Ascending aorta (tissue), 2 donors: ENCODE data around the gene KCNQ5. TPM values are rescaled to one million over a fixed set of nuclear protein-coding genes. Genes with fewer than 3 reads are reported as not detected.
A peak's percentile ranks its signal among the peaks of the same experiment; 100 is the strongest.

ENCODE experiments used
- DNase-seq, 2 donors: peaks; one replicate each; pipeline ENCODE4 v3.0.0-alpha.2; 2019; ENCODE audit warnings: low spot score in 2 of 2
- H3K27ac ChIP-seq, 2 donors: fragments of 200-600 bp; sonication (generic); one replicate each; pipeline ENCODE4 v1.5.1; 2016 to 2017; ENCODE audit warnings: mild to moderate bottlenecking in 1 of 2
- H3K27me3 ChIP-seq: fragments of 200-600 bp; sonication (generic); one replicate; pipeline ENCODE4 v1.5.1; 2017
- H3K36me3 ChIP-seq, 2 donors: fragments of 200-600 bp; sonication (generic); one replicate each; pipeline ENCODE4 v1.5.1; 2016
- H3K4me1 ChIP-seq, 2 donors: fragments of 200-600 bp; sonication (generic); one replicate each; pipeline ENCODE4 v1.5.1; 2016 to 2017; ENCODE audit warnings: mild to moderate bottlenecking in 1 of 2
- H3K4me3 ChIP-seq, 2 donors: fragments of 200-600 bp; sonication (generic); one replicate each; pipeline ENCODE4 v1.5.1; 2016 to 2017; ENCODE audit warnings: mild to moderate bottlenecking in 1 of 2
- H3K9me3 ChIP-seq, 2 donors: fragments of 200-600 bp; sonication (generic); one replicate each; pipeline ENCODE4 v1.5.1; 2016
- CTCF ChIP-seq, 3 experiments: fragments of 200-600 bp in 2 of 3; fragments of 450-650 bp in 1 of 3; sonication (generic) in 2 of 3; IDR thresholded peaks; one replicate each; pipeline ENCODE4 v1.5.1; 2016 to 2019; ENCODE audit warnings: antibody characterized with exemption in 3 of 3, mild to moderate bottlenecking in 1 of 3, moderate library complexity in 1 of 3
- intact Hi-C: fragments of 100-400 bp; cut with DNase I; formaldehyde crosslinking; loops from one replicate; pipeline ENCODE4 v1.15.1; 2023
- total RNA-seq: library from RNA; depleted of rRNA; stranded (reverse); fragments of >200 nt; gene quantifications from one replicate; pipeline ENCODE4 v1.1.0, GENCODE V29; 2016

KCNQ5 gene
- total RNA-seq, 1 donor from 2014 or later: 4.5 TPM

- H3K27ac ChIP-seq: peak overlapping the region in 1 of 2 donors; percentile 37
- no peak for TF ChIP-seq CTCF (IDR thresholded peaks at IDR 0.05)
- DNase-seq: no peak
- peak overlapping the region in 1 of 2 donors; percentile 47 for H3K4me3 ChIP-seq
- no peaks in the 10 kb centered on the region for H3K36me3 ChIP-seq
- no peaks in the 10 kb centered on the region for H3K27me3 ChIP-seq
- intact Hi-C loops: loop anchor here (5.0 kb wide), 1 partner anchor 102 kb away; no protein-coding TSS in a partner anchor
- no peaks in the 10 kb centered on the region for H3K9me3 ChIP-seq
- peaks cover 0 to 12% of the 10 kb centered on the region in 2 donors for H3K4me1 ChIP-seq
Measured at GRCh38 chr6:72760114-72760793, 138.4 kb downstream of the KCNQ5 start.

GRCh38 chr6:72761761-72762160, 139.9 kb downstream of the KCNQ5 start:
- TF ChIP-seq CTCF (IDR thresholded peaks at IDR 0.05): no peak
- Histone ChIP-seq H3K27ac (no peak overlapping the region), H3K4me3 (no peak overlapping the region)

GRCh38 chr6:72769459-72770125, 147.7 kb downstream of the KCNQ5 start:
- Histone ChIP-seq H3K9me3 (no peaks in the 10 kb centered on the region), H3K4me1 (no peaks in the 10 kb centered on the region), H3K4me3 (no peak overlapping the region), H3K27me3 (no peaks in the 10 kb centered on the region), H3K36me3 (no peaks in the 10 kb centered on the region), H3K27ac (no peak overlapping the region)
- intact Hi-C loops: no loop called here
- TF ChIP-seq CTCF (IDR thresholded peaks at IDR 0.05): no peak
- DNase-seq: no peak

More at GRCh38 chr6:72761761-72762160, 139.9 kb downstream of the KCNQ5 start:
- intact Hi-C loops: loop anchor here (5.0 kb wide), 1 partner anchor 101 kb away; no protein-coding TSS in a partner anchor
- peaks cover 0 to 12% of the 10 kb centered on the region in 2 donors for H3K4me1 ChIP-seq
- H3K9me3 ChIP-seq: no peaks in the 10 kb centered on the region
- no peaks in the 10 kb centered on the region for H3K36me3 ChIP-seq
- no peaks in the 10 kb centered on the region for H3K27me3 ChIP-seq
- no peak for DNase-seq

GRCh38 chr6:72770959-72771358, 149.1 kb downstream of the KCNQ5 start:
- Histone ChIP-seq H3K36me3 (no peaks in the 10 kb centered on the region), H3K4me3 (no peak overlapping the region), H3K27me3 (no peaks in the 10 kb centered on the region), H3K27ac (no peak overlapping the region), H3K9me3 (no peaks in the 10 kb centered on the region), H3K4me1 (no peaks in the 10 kb centered on the region)
- no peak for DNase-seq
- intact Hi-C loops: no loop called here
- no peak for TF ChIP-seq CTCF (IDR thresholded peaks at IDR 0.05)

- H3K9me3 ChIP-seq: no peaks in the 10 kb centered on the region
Measured at GRCh38 chr6:72776456-72776855, 154.6 kb downstream of the KCNQ5 start.

More at GRCh38 chr6:72776456-72776855, 154.6 kb downstream of the KCNQ5 start:
- H3K27ac ChIP-seq: no peak overlapping the region
- no peak for TF ChIP-seq CTCF (IDR thresholded peaks at IDR 0.05)
- H3K4me1 ChIP-seq: no peaks in the 10 kb centered on the region
- intact Hi-C loops: no loop called here
- no peak for DNase-seq
- H3K4me3 ChIP-seq: no peak overlapping the region
- H3K36me3 ChIP-seq: no peaks in the 10 kb centered on the region
- no peaks in the 10 kb centered on the region for H3K27me3 ChIP-seq
